Nephron (organoid): ENCODE results near the gene SIGLEC15.
"Not testable (repeated sequence)": the region's sequence is repeated elsewhere in the genome, so short reads cannot be mapped to it uniquely, and the experiment has no call there.

Experiments used
- H3K27ac Mint-ChIP-seq, 3 experiments: 2 replicates each; pipeline ENCODE4 v1.8.0; 2020; ENCODE audit warnings: mixed read lengths in 3 of 3, mild to moderate bottlenecking in 2 of 3, moderate library complexity in 1 of 3
- H3K27me3 Mint-ChIP-seq: 2 replicates; pipeline ENCODE4 v1.8.0; 2021; ENCODE audit warnings: low read depth, mild to moderate bottlenecking, moderate library complexity, mixed read lengths
- H3K36me3 Mint-ChIP-seq: 2 replicates; pipeline ENCODE4 v1.8.0; 2020; ENCODE audit warnings: low read depth, mixed read lengths
- H3K4me1 Mint-ChIP-seq: 2 replicates; pipeline ENCODE4 v1.8.0; 2020; ENCODE audit warnings: mixed read lengths
- H3K4me3 Mint-ChIP-seq, 3 experiments: 2 replicates each; pipeline ENCODE4 v1.8.0; 2020; ENCODE audit warnings: mild to moderate bottlenecking in 3 of 3, mixed read lengths in 3 of 3, moderate library complexity in 2 of 3
- H3K9me3 Mint-ChIP-seq: 2 replicates; pipeline ENCODE4 v1.8.0; 2020; ENCODE audit warnings: mixed read lengths
- TF ChIP-seq, protein P1 (sequence below), 3 experiments: fragments of 200-600 bp; sonication (generic); IDR thresholded peaks; one replicate each; pipeline ENCODE4 v1.5.0; 2021; ENCODE audit warnings: antibody characterized with exemption in 3 of 3; ENCODE audit not compliant: unreplicated experiment in 3 of 3

Gene SIGLEC15

DNA sequence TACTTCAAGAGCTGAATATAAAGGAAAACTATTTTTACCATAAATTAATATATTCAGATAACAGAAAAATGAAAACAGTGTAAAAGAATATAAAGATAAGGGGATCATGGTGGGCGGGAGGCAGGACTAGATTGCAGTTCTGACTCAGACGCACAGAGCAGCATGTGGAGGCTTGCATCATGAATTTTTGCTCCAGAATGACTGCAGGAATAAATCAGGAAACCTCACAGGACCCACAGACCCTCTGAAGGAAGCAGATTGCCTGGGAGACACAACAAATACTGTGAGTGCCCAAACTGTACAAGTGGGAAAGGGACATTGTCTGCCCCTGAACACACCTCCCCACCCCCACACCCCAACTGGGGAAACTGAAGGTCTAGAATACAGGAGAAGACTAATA, 19.2 kb upstream of the SIGLEC15 start:
- peaks cover 13% of the 10 kb centered on the region for H3K36me3 Mint-ChIP-seq
- H3K9me3 Mint-ChIP-seq = peaks cover 56% of the 10 kb centered on the region
- peak overlapping the region; percentile 41 to 86 (median 49) for H3K27ac Mint-ChIP-seq
- peaks cover 7% of the 10 kb centered on the region for H3K4me1 Mint-ChIP-seq
- TF ChIP-seq, protein P1, sequence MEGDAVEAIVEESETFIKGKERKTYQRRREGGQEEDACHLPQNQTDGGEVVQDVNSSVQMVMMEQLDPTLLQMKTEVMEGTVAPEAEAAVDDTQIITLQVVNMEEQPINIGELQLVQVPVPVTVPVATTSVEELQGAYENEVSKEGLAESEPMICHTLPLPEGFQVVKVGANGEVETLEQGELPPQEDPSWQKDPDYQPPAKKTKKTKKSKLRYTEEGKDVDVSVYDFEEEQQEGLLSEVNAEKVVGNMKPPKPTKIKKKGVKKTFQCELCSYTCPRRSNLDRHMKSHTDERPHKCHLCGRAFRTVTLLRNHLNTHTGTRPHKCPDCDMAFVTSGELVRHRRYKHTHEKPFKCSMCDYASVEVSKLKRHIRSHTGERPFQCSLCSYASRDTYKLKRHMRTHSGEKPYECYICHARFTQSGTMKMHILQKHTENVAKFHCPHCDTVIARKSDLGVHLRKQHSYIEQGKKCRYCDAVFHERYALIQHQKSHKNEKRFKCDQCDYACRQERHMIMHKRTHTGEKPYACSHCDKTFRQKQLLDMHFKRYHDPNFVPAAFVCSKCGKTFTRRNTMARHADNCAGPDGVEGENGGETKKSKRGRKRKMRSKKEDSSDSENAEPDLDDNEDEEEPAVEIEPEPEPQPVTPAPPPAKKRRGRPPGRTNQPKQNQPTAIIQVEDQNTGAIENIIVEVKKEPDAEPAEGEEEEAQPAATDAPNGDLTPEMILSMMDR (IDR thresholded peaks at IDR 0.05; ENCODE audit: unreplicated experiment in 3 of 3) = no peak
- H3K27me3 Mint-ChIP-seq = no peaks in the 10 kb centered on the region
- no peak overlapping the region for H3K4me3 Mint-ChIP-seq

- not testable (repeated sequence) for H3K4me3 Mint-ChIP-seq, H3K27me3 Mint-ChIP-seq, H3K4me1 Mint-ChIP-seq, H3K27ac Mint-ChIP-seq
- Mint-ChIP-seq H3K9me3 (peaks cover 51% of the 10 kb centered on the region), H3K36me3 (peaks cover 13% of the 10 kb centered on the region)
Observed at GRCh38 chr18:45807144-45807543, 18.3 kb upstream of the SIGLEC15 start.

- not testable (repeated sequence) for H3K4me3 Mint-ChIP-seq, H3K36me3 Mint-ChIP-seq, H3K4me1 Mint-ChIP-seq, H3K27me3 Mint-ChIP-seq, H3K27ac Mint-ChIP-seq
- peaks cover 13% of the 10 kb centered on the region for H3K9me3 Mint-ChIP-seq
Observed at GRCh38 chr18:45814733-45815132, 10.7 kb upstream of the SIGLEC15 start.

DNA sequence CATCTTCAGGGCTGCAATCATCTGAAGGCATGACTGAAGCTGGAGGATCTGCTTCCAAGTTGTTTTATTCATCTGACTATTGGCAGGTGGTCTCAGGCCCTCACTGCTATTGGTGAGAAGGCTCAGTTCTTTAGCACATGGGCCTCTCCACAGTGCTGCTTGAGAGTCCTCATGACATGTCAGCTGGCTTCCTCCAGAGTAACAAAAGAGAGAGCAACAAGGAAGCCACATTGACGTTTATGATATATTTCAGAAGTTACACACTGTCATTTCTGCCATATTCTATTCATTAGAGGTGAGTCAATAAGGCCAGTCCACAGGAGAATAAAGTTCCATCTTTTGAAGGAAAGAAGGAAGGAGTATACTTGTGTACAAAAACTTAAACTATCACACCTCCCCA, 7.9 kb upstream of the SIGLEC15 start:
- H3K9me3 Mint-ChIP-seq = peaks cover 4% of the 10 kb centered on the region

GRCh38 chr18:45818765-45819164, 6.7 kb upstream of the SIGLEC15 start:
- H3K27ac Mint-ChIP-seq = not testable (repeated sequence)

More for the DNA sequence above, 7.9 kb upstream of the SIGLEC15 start:
- Mint-ChIP-seq H3K27ac (no peak overlapping the region), H3K4me3 (no peak overlapping the region), H3K27me3 (peaks cover 9% of the 10 kb centered on the region), H3K4me1 (no peaks in the 10 kb centered on the region), H3K36me3 (no peaks in the 10 kb centered on the region)
- TF ChIP-seq, protein P1 (IDR thresholded peaks at IDR 0.05; ENCODE audit: unreplicated experiment in 3 of 3) = no peak

GRCh38 chr18:45820106-45820745, 5.2 kb upstream of the SIGLEC15 start:
- H3K4me1 Mint-ChIP-seq = no peaks in the 10 kb centered on the region
- no peak overlapping the region for H3K27ac Mint-ChIP-seq
- H3K36me3 Mint-ChIP-seq = no peaks in the 10 kb centered on the region

More at GRCh38 chr18:45818765-45819164, 6.7 kb upstream of the SIGLEC15 start:
- H3K4me1 Mint-ChIP-seq, H3K36me3 Mint-ChIP-seq, H3K4me3 Mint-ChIP-seq, H3K9me3 Mint-ChIP-seq, H3K27me3 Mint-ChIP-seq: not testable (repeated sequence)

DNA sequence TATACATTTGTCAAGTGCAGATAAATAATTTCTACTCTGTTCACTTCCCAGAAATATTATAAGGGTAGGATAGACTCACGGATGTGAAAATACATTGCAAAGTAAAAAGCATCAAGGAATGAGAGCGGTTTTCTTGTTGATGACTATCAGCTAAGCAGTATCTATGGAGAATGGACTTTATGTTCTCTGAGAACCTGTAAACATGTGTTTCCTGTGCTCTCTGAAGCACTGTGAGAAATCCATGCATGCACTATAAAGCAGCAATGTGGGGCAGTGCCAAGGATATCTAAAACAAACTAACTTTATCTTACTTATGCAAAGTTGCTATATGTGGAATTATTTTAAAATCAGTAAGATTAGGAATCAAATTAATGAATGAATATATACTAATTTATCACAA, 4.4 kb upstream of the SIGLEC15 start:
- TF ChIP-seq, protein P1 (IDR thresholded peaks at IDR 0.05; ENCODE audit: unreplicated experiment in 3 of 3) = no peak
- H3K4me1 Mint-ChIP-seq = no peaks in the 10 kb centered on the region

More at GRCh38 chr18:45820106-45820745, 5.2 kb upstream of the SIGLEC15 start:
- TF ChIP-seq, protein P1 (IDR thresholded peaks at IDR 0.05; ENCODE audit: unreplicated experiment in 3 of 3) = no peak
- Mint-ChIP-seq H3K9me3 (peaks cover 4% of the 10 kb centered on the region), H3K4me3 (no peak overlapping the region), H3K27me3 (peaks cover 12% of the 10 kb centered on the region)

More for the DNA sequence above, 4.4 kb upstream of the SIGLEC15 start:
- Mint-ChIP-seq H3K27me3 (peaks cover 12% of the 10 kb centered on the region), H3K36me3 (no peaks in the 10 kb centered on the region), H3K9me3 (peaks cover 3% of the 10 kb centered on the region), H3K27ac (no peak overlapping the region), H3K4me3 (no peak overlapping the region)
